Central memory CD8-positive, alpha-beta T cell (primary cell): ENCODE data around the gene KLRC2.
"Not testable (repeated sequence)": the region's sequence is repeated elsewhere in the genome, so short reads cannot be mapped to it uniquely, and the experiment has no call there.

Experiments used
- ATAC-seq: fragments of 150-1000 bp; cut with Tn5 transposase; replicated peaks from 2 replicates; pipeline ENCODE4 v1.10.0; 2022; ENCODE audit warnings: mild to moderate bottlenecking, moderate FRiP score, moderate number of reproducible peaks; ENCODE audit not compliant: poor library complexity, severe bottlenecking; ENCODE audit errors: extremely low read depth
- DNase-seq, 2 donors: peaks; one replicate each; pipeline ENCODE4 v3.0.0; 2021; ENCODE audit warnings: low spot score in 2 of 2
- H3K27ac Mint-ChIP-seq: one replicate; pipeline ENCODE4 v1.8.0; 2022; ENCODE audit warnings: low read depth, mild to moderate bottlenecking, moderate library complexity, mixed read lengths
- H3K27me3 Mint-ChIP-seq: one replicate; pipeline ENCODE4 v1.8.0; 2022; ENCODE audit warnings: mixed read lengths
- H3K36me3 Mint-ChIP-seq: one replicate; pipeline ENCODE4 v1.8.0; 2022; ENCODE audit warnings: mild to moderate bottlenecking, moderate library complexity, mixed read lengths; ENCODE audit not compliant: insufficient read depth
- H3K4me1 Mint-ChIP-seq: one replicate; pipeline ENCODE4 v1.8.0; 2022; ENCODE audit warnings: mixed read lengths
- H3K4me3 Mint-ChIP-seq: one replicate; pipeline ENCODE4 v1.8.0; 2022; ENCODE audit warnings: mild to moderate bottlenecking, moderate library complexity, mixed read lengths
- H3K9me3 Mint-ChIP-seq: one replicate; pipeline ENCODE4 v1.8.0; 2022; ENCODE audit warnings: mixed read lengths

KLRC2 gene

DNA sequence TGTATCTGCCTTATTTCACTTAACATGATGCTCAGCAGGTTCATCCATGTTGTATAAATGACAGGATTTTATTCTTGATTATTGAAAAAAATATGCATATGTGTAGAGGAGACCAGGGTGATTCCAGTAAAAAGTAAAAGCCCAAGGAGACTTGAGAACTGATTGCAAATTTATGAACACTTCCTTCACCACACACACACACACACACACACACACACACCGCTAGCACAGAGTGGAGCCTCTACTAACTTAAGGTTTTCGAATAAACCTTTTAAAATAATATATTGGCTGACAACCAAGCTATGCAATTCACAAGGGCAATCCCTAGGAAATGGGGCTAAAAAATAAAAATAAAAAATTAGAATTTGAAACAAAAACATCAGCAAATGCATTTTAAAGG lies 37.6 kb downstream of the KLRC2 start:
- Mint-ChIP-seq H3K4me1 (peaks cover 65% of the 10 kb centered on the region), H3K27ac (peak overlapping the region; percentile 99), H3K36me3 (peaks cover 39% of the 10 kb centered on the region), H3K27me3 (no peaks in the 10 kb centered on the region), H3K9me3 (no peaks in the 10 kb centered on the region), H3K4me3 (peak overlapping the region; percentile 68)
- ATAC-seq (no peak), DNase-seq (no peak)

DNA sequence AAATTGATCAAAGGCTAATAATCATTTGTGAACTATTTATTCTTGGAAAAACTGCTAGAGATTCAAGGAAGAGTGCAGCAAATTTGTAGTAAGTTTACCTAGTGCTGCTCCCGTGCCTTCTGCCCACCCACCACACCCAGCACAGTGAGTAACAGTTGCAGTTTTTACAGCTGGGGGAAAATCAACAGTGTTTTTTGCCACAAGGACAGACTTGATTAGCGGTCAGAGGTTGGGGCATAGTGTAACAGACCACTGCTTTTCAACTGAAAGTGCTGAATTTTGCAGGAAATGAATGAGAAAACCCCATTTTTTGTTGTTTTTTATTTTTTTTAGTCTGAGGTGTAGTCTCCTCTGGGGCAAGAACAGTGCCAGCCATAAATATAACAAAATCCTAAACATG lies 38.5 kb downstream of the KLRC2 start:
- Mint-ChIP-seq H3K9me3 (no peaks in the 10 kb centered on the region), H3K4me3 (peak overlapping the region; percentile 50), H3K27ac (peak overlapping the region; percentile 99), H3K4me1 (peaks cover 68% of the 10 kb centered on the region), H3K27me3 (no peaks in the 10 kb centered on the region), H3K36me3 (peaks cover 40% of the 10 kb centered on the region)
- DNase-seq (no peak), ATAC-seq (peak; percentile 5)

DNA sequence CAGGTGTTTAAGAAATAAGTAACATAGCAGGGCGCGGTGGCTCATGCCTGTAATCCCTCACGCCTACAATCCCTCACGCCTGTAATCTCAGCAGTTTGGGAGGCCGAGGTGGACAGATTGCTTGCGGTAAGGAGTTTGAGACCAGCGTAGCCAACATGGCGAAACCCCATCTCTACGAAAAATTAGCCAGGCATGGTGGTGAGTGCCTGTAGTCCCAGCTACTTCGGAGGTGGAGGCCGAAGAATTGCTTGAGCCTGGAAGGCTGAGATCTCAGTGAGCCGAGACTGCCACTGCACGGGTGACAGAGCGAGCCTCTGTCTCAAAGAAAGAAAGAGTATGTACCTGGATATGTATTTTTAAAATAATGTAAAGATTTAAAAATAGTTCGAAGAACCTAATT lies 39.6 kb downstream of the KLRC2 start:
- H3K4me3 Mint-ChIP-seq: peak overlapping the region; percentile 72
- ATAC-seq, H3K9me3 Mint-ChIP-seq, DNase-seq, H3K27me3 Mint-ChIP-seq: not testable (repeated sequence)
- H3K4me1 Mint-ChIP-seq: peaks cover 63% of the 10 kb centered on the region
- peaks cover 39% of the 10 kb centered on the region for H3K36me3 Mint-ChIP-seq
- H3K27ac Mint-ChIP-seq: peak overlapping the region; percentile 99

DNA sequence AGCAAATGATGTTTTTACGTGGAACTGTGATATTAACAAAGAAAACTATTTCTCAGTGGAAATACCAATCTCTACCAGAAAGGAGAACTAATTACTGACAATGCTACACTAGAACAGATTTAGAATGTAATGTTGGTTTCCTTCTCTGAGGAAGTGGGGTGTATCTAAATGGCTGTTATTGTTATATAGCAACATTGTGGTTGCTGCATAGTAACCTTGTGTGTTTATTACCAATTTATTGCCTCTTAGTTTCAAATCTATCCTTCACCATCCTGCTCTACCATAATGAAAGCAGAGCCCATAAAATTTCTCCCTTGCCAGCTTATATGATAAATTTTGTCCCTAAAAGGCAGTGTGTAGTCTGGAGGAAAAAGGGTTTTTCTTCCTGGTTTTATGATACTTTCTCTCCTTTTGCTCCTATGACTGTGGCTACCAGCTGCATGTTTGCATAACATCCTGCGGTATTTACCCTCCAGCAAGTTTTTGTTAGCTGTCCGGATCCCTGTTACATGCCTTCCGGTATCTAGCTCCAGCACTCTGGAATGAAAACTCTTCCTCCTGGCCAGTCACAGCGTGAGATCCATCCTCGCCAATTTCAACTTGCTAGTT lies 40.3 kb downstream of the KLRC2 start:
- DNase-seq: peak in 1 of 2 donors; percentile 41
- H3K4me1 Mint-ChIP-seq: peaks cover 59% of the 10 kb centered on the region
- peak overlapping the region; percentile 99 for H3K27ac Mint-ChIP-seq
- H3K36me3 Mint-ChIP-seq: peaks cover 39% of the 10 kb centered on the region
- peak overlapping the region; percentile 72 for H3K4me3 Mint-ChIP-seq
- no peaks in the 10 kb centered on the region for H3K9me3 Mint-ChIP-seq
- peak; percentile 80 for ATAC-seq
- H3K27me3 Mint-ChIP-seq: no peaks in the 10 kb centered on the region

DNA sequence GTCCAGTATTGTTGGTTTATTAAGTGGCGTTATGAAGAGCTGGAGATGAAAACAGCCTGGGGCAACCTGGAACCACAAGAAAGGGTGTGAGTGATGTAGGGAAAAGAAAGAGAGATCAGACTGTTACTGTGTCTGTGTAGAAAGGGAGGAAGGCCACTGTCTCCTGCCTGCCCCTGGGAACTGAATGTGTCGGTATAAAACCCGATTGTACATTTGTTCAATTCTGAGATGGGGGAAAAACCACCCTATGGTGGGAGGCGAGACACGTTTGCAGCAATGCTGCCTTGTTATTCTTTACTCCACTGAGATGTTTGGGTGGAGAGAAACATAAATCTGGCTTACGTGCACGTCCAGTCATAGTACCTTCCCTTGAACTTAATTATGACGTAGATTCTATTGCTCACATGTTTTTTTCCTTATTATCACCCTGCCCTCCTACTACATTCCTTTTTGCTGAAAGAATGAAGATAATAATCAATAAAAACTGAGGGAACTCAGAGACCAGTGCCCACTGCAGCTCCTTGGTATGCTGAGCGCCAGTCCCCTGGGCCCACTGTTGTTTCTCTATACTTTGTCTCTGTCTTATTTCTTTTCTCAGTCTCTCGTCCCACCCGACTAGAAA lies 41.2 kb downstream of the KLRC2 start:
- ATAC-seq (peak; percentile 43), DNase-seq (peak in 1 of 2 donors; percentile 74)
- H3K27me3 Mint-ChIP-seq, H3K9me3 Mint-ChIP-seq: not testable (repeated sequence)
- Mint-ChIP-seq H3K27ac (peak overlapping the region; percentile 99), H3K4me3 (peak overlapping the region; percentile 72), H3K4me1 (peaks cover 60% of the 10 kb centered on the region), H3K36me3 (peaks cover 40% of the 10 kb centered on the region)

DNA sequence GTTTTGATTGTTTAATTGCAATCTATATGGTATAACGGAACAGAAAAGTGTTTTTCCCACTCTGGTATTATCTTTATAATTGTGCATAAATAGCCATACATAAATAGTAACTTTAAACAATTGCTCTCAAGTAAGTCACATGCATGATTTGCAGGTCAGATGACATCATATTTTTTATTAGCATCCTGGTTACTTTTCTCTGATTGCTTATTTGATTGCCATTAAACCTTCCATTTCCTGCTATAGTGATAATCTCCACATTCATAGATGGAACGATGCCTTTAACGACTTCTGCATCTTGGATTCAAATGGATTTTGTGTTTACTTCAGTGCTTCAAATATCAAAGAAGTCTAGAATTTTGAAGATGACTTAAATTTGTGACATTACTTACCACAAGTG lies 42.5 kb downstream of the KLRC2 start:
- H3K27ac Mint-ChIP-seq: peak overlapping the region; percentile 99
- H3K4me3 Mint-ChIP-seq: peak overlapping the region; percentile 38
- DNase-seq: no peak
- peaks cover 43% of the 10 kb centered on the region for H3K36me3 Mint-ChIP-seq
- no peaks in the 10 kb centered on the region for H3K9me3 Mint-ChIP-seq
- peaks cover 52% of the 10 kb centered on the region for H3K4me1 Mint-ChIP-seq
- no peak for ATAC-seq
- no peaks in the 10 kb centered on the region for H3K27me3 Mint-ChIP-seq

DNA sequence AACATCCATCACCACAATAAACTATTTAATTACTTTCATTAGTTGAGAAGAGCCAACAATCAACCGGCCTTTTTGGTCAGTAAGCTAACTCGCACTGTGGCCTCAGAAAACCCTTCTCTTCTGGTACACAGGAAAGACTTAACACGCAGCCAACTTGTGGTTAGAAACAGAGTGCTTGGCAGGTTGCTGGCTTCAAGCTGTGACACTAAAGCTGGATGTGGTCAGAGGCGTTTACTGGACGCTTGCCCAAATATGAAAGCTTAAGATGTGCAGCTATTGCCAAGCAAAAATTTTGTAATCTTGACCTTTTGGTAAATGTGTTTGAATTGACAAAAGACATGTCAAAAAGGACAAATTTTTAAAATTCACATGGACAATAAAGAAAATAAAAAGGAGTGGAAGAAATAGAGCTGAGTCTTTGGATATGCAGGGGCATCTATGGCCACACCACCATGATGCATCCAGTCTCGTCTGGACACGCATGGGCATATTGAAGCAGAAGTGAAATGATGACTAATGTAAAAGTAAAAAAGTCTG lies 43.3 kb downstream of the KLRC2 start:
- ATAC-seq (no peak), DNase-seq (peak in 1 of 2 donors; percentile 38)
- Mint-ChIP-seq H3K9me3 (no peaks in the 10 kb centered on the region), H3K4me1 (peaks cover 45% of the 10 kb centered on the region), H3K4me3 (peak overlapping the region; percentile 59), H3K36me3 (peaks cover 43% of the 10 kb centered on the region), H3K27ac (peak overlapping the region; percentile 93), H3K27me3 (no peaks in the 10 kb centered on the region)

DNA sequence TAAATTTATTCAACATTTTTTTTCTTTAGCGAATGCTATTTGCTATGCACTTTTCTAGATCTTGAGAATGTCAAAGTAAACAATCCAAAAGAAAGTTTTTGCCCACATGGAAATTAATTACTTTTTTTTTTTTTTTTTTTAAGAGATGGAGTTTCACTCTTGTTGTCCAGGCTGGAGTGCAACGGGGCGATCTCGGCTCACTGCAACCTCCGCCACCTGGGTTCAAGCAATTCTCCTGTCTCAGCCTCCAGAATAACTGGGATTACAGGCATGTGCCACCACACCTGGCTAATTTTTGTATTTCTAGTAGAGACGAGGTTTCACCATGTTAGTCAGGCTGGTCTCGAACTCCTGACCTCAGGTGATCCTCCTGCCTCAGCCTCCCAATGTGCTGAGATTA lies 44.8 kb downstream of the KLRC2 start:
- not testable (repeated sequence) for DNase-seq, H3K9me3 Mint-ChIP-seq, ATAC-seq, H3K27me3 Mint-ChIP-seq, H3K4me3 Mint-ChIP-seq
- peaks cover 52% of the 10 kb centered on the region for H3K36me3 Mint-ChIP-seq
- H3K27ac Mint-ChIP-seq: peak overlapping the region; percentile 93
- H3K4me1 Mint-ChIP-seq: peaks cover 46% of the 10 kb centered on the region

DNA sequence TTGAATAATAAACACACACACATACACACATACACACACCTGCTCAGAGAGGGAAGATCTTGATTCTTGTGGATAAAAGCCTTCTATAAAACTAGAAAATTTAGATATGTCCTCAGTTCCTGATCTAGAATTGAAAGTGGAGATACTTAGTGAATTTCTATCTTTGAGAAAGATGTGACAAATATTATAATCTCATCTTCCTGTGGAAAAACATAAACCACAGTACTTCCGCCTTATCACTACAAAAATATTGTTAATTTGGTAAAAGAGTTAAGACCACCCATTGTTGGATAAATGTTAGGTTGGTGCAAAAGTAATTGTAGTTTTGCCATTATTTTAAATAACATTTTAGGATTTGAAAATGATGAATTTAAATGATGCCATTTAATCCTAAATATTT lies 45.9 kb downstream of the KLRC2 start, which contains the start of gene KLRK1:
Gene KLRK1, minus strand, starts transcription at position 138 of the 400 bp plus-strand sequence. CDS start 1,231 bp downstream, outside the sequence.
- Mint-ChIP-seq H3K4me1 (peaks cover 46% of the 10 kb centered on the region), H3K27me3 (no peaks in the 10 kb centered on the region), H3K9me3 (no peaks in the 10 kb centered on the region), H3K27ac (peak within 1 kb of the TSS; percentile 90), H3K4me3 (peak within 1 kb of the TSS; percentile 84), H3K36me3 (peaks cover 53% of the 10 kb centered on the region)
- DNase-seq (no peak), ATAC-seq (no peak)

DNA sequence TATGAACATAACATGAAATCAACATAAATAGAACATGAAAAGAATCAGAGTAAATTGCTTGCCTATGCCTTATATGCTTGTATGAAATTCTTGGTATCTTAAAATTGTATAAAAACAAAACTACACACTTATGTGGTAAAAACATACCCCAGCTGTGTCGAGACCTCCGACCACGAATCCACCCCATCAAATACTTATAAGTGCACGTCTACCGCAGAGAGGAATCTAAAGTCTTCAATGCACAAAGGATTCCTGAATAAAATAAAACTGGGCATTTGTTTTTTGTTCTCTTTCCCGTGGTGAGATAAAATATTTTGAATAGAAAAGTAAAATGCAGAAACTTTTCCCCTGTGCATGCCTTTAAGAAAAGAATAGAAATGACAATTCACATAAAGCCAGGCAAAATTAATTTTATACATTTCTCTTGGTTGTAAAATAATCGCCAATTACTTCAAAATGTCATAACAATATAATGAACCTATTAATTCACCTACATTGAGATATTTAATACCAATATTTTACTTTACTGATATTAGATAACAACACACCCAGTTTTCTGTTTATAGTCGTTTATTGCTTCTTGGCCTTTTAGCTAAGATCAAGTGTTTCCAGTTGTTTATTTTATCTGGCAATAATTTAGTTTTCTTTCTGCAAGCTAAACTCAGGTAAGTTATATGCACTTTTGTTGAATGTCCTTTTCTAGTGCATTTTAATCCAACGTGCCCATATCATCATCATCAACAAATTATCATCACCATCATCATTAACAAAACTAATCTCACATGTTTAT lies 47.0 kb downstream of the KLRC2 start:
- H3K36me3 Mint-ChIP-seq: peaks cover 56% of the 10 kb centered on the region
- no peak for ATAC-seq
- peak overlapping the region; percentile 90 for H3K27ac Mint-ChIP-seq
- H3K9me3 Mint-ChIP-seq: no peaks in the 10 kb centered on the region
- DNase-seq: no peak
- peak overlapping the region; percentile 84 for H3K4me3 Mint-ChIP-seq
- H3K27me3 Mint-ChIP-seq: no peaks in the 10 kb centered on the region
- H3K4me1 Mint-ChIP-seq: peaks cover 46% of the 10 kb centered on the region

DNA sequence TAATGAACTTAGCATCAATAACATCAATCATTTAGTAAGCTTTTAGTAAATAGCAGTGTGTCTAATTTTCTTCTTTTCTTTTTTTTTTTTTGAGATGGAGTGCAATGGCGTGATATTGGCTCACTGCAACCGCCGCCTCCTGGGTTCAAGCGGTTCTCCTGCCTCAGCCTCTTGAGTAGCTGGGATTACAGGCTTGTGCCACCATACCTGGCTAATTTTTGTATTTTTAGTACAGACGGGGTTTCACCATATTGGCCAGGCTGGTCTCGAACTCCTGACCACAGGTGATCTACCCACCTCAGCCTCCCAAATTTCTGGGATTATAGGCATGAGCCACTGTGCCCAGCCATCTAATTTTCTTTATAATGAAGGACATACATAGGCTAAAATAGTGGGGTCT lies 48.3 kb downstream of the KLRC2 start:
- not testable (repeated sequence) for H3K9me3 Mint-ChIP-seq, H3K27me3 Mint-ChIP-seq, ATAC-seq, DNase-seq
- Mint-ChIP-seq H3K36me3 (peaks cover 60% of the 10 kb centered on the region), H3K27ac (peak overlapping the region; percentile 90), H3K4me3 (peak overlapping the region; percentile 84), H3K4me1 (peaks cover 48% of the 10 kb centered on the region)

DNA sequence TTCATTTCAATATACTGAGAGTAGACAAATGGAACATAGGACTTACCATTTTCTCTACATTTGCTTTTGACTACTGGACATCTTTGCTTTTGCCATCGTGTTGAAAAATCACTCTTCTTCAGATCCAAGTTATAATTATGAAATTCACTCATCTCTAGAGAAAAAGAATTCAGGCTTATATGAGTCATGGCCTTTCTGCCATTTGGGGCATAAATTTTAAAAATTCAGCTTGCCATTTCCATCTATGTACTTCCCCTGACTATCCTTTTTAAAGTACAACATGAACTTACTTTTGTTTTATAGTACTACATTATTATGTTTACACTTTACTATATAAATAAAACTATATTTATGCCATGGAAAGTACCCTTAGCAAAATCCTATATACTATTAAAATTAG lies 49.0 kb downstream of the KLRC2 start:
- Mint-ChIP-seq H3K4me3 (peak overlapping the region; percentile 84), H3K27me3 (no peaks in the 10 kb centered on the region), H3K9me3 (no peaks in the 10 kb centered on the region), H3K27ac (peak overlapping the region; percentile 90), H3K36me3 (peaks cover 63% of the 10 kb centered on the region), H3K4me1 (peaks cover 51% of the 10 kb centered on the region)
- DNase-seq: no peak
- no peak for ATAC-seq
